IPS-18c (cell line): ENCODE results near the gene CCDC82.

ENCODE experiments used
- H3K4me3 ChIP-seq: 2 replicates; pipeline ENCODE4 v1.7.0; 2013; ENCODE audit warnings: low read depth, mild to moderate bottlenecking, low read length, moderate library complexity; ENCODE audit not compliant: insufficient read depth
- H3K9me3 ChIP-seq: one replicate; pipeline ENCODE4 v1.6.1; 2013; ENCODE audit warnings: mild to moderate bottlenecking, low read length, moderate library complexity; ENCODE audit not compliant: control insufficient read depth, insufficient read depth

Gene CCDC82

GRCh38 chr11:96318850-96319249, 70.9 kb downstream of the CCDC82 start:
- Histone ChIP-seq H3K9me3 (no peaks in the 10 kb centered on the region), H3K4me3 (no peak overlapping the region)

- no peaks in the 10 kb centered on the region for H3K9me3 ChIP-seq
- no peak overlapping the region for H3K4me3 ChIP-seq
Observed at GRCh38 chr11:96318399-96318798, 71.3 kb downstream of the CCDC82 start.

- H3K4me3 ChIP-seq, result no peak overlapping the region
- H3K9me3 ChIP-seq, result no peaks in the 10 kb centered on the region
Observed at GRCh38 chr11:96317985-96318384, 71.7 kb downstream of the CCDC82 start.

GRCh38 chr11:96317571-96317970, 72.1 kb downstream of the CCDC82 start:
- H3K4me3 ChIP-seq, result no peak overlapping the region
- no peaks in the 10 kb centered on the region for H3K9me3 ChIP-seq

- Histone ChIP-seq H3K9me3 (no peaks in the 10 kb centered on the region), H3K4me3 (no peak overlapping the region)
Observed at GRCh38 chr11:96316869-96317268, 72.8 kb downstream of the CCDC82 start.

- Histone ChIP-seq H3K9me3 (no peaks in the 10 kb centered on the region), H3K4me3 (no peak overlapping the region)
Observed at GRCh38 chr11:96315476-96315875, 74.2 kb downstream of the CCDC82 start.

GRCh38 chr11:96314326-96315020, 75.2 kb downstream of the CCDC82 start:
- H3K4me3 ChIP-seq, result no peak overlapping the region
- H3K9me3 ChIP-seq, result no peaks in the 10 kb centered on the region

- H3K4me3 ChIP-seq, result no peak overlapping the region
- no peaks in the 10 kb centered on the region for H3K9me3 ChIP-seq
Observed at GRCh38 chr11:96313163-96313562, 76.5 kb downstream of the CCDC82 start.

GRCh38 chr11:96311120-96311568, 78.6 kb downstream of the CCDC82 start:
- Histone ChIP-seq H3K9me3 (no peaks in the 10 kb centered on the region), H3K4me3 (no peak overlapping the region)

- H3K9me3 ChIP-seq, result no peaks in the 10 kb centered on the region
- no peak overlapping the region for H3K4me3 ChIP-seq
Observed at GRCh38 chr11:96310236-96310635, 79.5 kb downstream of the CCDC82 start.

DNA sequence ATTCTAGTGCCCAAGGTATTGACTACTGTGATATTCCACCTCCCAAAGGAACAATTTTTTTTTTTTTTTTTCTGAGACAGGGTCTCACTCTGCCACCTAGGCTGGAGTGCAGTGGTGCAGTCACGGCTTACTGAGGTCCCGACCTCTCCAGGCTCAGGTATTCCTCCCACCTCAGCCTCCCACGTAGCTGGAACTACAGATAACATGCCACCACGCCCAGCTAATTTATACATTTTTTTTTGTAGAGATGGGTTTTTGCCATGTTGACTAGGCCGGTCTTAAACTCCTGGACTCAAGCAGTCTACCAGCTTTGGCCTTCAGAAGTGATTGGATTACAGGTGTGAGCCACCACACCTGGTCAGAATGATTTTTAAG, 80.1 kb downstream of the CCDC82 start:
- H3K4me3 ChIP-seq, result no peak overlapping the region
- H3K9me3 ChIP-seq, result no peaks in the 10 kb centered on the region

DNA sequence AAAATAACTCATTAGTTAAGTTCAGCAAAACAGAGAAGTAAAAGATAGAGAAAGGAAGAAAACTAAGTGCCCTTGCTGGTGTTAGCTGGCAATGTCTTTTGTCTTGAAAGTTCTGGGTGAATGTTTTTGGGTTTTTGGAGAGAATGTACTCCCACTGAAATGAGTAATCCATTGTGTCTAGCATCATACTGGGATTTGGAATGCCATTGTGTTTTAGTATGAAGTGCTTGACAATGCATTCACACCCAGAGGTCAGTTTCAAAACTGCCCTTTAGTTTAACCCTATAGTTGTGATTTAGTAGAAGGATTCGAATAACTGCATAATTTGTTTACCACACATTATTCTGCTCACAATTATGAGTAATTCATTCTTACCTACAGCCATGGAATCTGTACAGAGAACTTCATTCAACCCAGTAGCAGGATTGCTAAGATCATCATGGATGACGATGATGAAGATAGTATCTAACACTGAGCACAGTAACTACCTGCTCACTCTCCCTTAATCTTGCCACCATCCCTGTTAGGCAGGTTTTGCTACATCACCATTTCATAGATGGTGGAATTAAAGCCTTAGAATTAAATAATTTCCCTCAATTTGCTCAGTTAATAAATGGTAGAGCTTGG, 80.6 kb downstream of the CCDC82 start:
- Histone ChIP-seq H3K4me3 (no peak overlapping the region), H3K9me3 (no peaks in the 10 kb centered on the region)

- H3K4me3 ChIP-seq, result no peak overlapping the region
- H3K9me3 ChIP-seq, result no peaks in the 10 kb centered on the region
Observed at GRCh38 chr11:96307776-96308140, 82.0 kb downstream of the CCDC82 start.

DNA sequence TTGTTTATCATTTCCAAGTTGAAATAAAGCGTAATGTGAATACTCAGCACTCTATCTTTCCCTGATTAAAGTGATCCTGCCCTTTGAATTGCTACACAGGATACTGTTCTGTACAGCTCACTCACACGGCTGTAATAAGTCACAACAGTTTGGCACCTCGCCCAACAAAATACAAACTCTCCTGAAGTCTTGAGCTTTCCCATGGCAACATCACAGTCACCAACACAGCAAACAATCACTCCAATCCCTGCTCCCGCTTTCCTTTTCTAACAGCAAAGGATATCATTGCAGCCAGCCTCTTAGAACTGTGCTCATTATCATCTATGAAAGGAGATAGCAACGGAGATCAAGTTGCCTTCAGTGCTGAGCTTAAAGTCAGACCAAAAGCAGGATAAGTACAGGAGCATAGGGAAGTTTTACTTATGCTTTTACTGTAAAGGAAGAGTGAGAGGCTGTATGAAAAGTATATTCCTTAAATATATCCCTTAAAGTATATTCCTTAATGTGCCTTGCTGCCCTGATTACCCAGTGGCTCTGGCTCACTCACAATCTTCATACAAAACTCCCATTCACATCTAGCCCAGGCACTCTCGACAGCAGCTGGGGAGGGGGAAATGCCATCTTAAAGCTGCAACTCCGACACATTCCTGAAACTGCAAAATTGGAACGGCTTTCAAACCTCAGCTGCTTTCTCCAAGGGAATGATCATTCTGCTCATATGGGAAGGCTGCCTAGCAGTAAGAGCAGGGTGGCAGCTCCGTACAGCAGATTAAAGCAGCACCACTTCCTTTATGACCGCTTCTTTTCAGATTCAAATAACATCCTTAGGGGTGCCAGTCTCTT, 82.6 kb downstream of the CCDC82 start:
- Histone ChIP-seq H3K4me3 (no peak overlapping the region), H3K9me3 (no peaks in the 10 kb centered on the region)

- H3K9me3 ChIP-seq, result no peaks in the 10 kb centered on the region
- no peak overlapping the region for H3K4me3 ChIP-seq
Observed at GRCh38 chr11:96306600-96306932, 83.1 kb downstream of the CCDC82 start.

DNA sequence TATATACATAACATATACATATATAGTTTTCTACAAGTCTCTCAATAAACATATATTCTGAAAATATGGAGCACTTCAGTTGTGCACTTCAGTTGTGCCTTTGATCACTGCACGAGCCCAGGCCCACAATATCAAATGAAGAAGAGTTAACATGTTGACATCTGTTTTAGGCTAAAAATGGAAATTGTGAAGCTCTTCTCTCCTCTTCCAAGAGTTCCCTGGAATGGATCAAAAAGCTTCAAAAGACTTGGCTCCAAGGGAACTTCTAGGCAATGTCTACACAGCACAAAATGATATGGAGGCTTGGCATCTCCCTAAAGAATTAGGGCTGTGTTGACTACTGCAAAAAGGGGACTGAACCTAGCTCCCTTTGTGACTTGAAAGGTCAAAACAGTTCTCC, 83.6 kb downstream of the CCDC82 start:
- no peak overlapping the region for H3K4me3 ChIP-seq

DNA sequence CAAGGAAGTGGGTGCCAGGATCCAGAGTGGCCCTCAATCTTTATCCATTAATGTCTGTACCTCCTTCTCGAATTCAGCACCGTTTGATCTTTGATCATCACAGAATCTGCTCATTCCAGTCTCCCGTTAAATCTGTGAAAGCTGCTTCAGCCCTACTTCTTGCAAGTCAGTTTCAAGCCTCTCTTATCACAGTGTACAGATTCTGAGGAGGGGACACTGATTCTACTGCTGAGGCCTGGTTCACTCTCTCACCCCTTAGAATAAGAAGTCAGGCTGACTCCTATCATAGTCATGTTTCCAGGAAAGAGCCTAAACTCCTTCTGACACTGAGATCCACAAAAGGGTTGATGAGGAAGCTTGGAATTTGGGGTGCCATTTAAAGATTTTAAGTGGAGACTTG, 85.7 kb downstream of the CCDC82 start:
- Histone ChIP-seq H3K4me3 (no peak overlapping the region), H3K9me3 (no peaks in the 10 kb centered on the region)

More for the DNA sequence above, 83.6 kb downstream of the CCDC82 start:
- no peaks in the 10 kb centered on the region for H3K9me3 ChIP-seq

DNA sequence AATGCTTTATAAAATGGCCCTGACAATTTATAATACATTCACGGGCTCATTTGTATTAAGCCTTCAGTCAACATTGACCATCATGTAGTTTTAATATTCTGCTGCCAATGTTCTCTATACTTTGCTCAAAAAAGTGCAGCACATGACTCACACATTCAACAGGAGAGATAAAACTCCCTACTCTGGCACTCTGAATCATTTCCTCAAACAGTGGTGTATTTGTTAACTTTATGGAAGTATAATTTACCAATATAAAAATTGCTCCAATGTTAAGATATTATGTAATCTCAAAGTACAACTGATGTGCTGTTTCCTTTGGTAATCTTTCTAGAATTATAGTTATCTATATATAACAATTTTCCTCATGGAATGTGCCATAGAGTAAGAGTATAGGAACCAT, 86.6 kb downstream of the CCDC82 start:
- Histone ChIP-seq H3K9me3 (no peaks in the 10 kb centered on the region), H3K4me3 (no peak overlapping the region)
